Ishikawa (cell line): ENCODE measurements around the gene C7.

Experiments
- CEBPB ChIP-seq: IDR thresholded peaks from 2 replicates; pipeline ENCODE4 v1.6.1; 2012
- CREB1 ChIP-seq: IDR thresholded peaks from 2 replicates; pipeline ENCODE4 v1.6.1; 2012; ENCODE audit warnings: low read depth
- EGR1 ChIP-seq: IDR thresholded peaks from 2 replicates; pipeline ENCODE4 v1.6.1; 2012
- EP300 ChIP-seq: IDR thresholded peaks from 2 replicates; pipeline ENCODE4 v1.6.1; 2012; ENCODE audit warnings: borderline replicate concordance
- FOXM1 ChIP-seq: IDR thresholded peaks from 2 replicates; pipeline ENCODE4 v1.6.1; 2012; ENCODE audit warnings: low read depth, borderline replicate concordance
- NFIC ChIP-seq: IDR thresholded peaks from 2 replicates; pipeline ENCODE4 v1.6.1; 2012
- RAD21 ChIP-seq: IDR thresholded peaks from 2 replicates; pipeline ENCODE4 v1.6.1; 2012; ENCODE audit warnings: low read depth
- TAF1 ChIP-seq: IDR thresholded peaks from 2 replicates; pipeline ENCODE4 v1.6.1; 2012; ENCODE audit warnings: low read depth, mild to moderate bottlenecking
- TCF12 ChIP-seq: IDR thresholded peaks from 2 replicates; pipeline ENCODE4 v1.6.1; 2012; ENCODE audit warnings: low read depth
- TEAD4 ChIP-seq: IDR thresholded peaks from 2 replicates; pipeline ENCODE4 v1.6.1; 2012
- YY1 ChIP-seq: IDR thresholded peaks from 2 replicates; pipeline ENCODE4 v1.6.1; 2012; ENCODE audit warnings: low read depth
- ZBTB7A ChIP-seq: IDR thresholded peaks from 2 replicates; pipeline ENCODE4 v1.6.1; 2012; ENCODE audit warnings: low read depth
- TF ChIP-seq, protein P1 (sequence below): IDR thresholded peaks from 2 replicates; pipeline ENCODE4 v1.6.1; 2012; ENCODE audit warnings: low read depth, mild to moderate bottlenecking
- TF ChIP-seq, protein P2 (sequence below): IDR thresholded peaks from 2 replicates; pipeline ENCODE4 v1.6.1; 2012
- TF ChIP-seq, protein P3 (sequence below): IDR thresholded peaks from 2 replicates; pipeline ENCODE4 v1.6.1; 2012

C7 gene

DNA sequence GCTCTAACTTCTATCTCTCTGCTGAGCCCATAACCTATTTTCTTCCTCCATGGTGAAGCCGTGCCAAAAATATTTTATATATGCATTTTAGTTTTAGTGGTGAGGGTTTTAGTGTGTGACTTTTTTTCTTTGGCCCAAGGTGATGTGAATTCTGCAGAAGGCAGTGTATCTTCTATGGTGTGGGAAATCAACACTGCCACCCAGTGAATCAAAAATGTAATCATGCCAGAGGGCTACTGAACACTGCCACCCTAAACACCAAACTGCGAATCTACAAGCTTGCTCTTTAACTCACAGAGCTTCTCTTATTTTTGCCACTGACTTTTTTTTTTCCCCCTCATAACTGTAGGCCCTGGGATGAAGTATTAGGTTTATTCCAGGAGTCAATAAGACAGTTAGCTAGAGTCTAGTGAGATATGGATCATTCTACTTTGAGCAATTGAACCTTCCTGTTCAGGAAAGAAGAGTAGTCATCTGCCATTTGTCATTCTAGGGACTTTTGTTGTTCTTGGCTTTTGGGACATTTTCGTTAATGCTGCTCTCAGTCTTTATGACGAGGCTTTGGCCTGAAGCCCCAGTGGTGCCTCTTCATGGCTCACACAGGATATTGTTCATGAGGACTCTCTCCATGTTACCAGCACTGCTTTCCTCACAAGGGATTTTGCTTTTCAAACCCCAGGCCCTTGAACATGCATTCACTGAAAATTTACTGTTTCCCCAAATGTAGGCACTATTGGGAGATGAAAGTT, 53.1 kb downstream of the C7 start:
- TF ChIP-seq, protein P1, sequence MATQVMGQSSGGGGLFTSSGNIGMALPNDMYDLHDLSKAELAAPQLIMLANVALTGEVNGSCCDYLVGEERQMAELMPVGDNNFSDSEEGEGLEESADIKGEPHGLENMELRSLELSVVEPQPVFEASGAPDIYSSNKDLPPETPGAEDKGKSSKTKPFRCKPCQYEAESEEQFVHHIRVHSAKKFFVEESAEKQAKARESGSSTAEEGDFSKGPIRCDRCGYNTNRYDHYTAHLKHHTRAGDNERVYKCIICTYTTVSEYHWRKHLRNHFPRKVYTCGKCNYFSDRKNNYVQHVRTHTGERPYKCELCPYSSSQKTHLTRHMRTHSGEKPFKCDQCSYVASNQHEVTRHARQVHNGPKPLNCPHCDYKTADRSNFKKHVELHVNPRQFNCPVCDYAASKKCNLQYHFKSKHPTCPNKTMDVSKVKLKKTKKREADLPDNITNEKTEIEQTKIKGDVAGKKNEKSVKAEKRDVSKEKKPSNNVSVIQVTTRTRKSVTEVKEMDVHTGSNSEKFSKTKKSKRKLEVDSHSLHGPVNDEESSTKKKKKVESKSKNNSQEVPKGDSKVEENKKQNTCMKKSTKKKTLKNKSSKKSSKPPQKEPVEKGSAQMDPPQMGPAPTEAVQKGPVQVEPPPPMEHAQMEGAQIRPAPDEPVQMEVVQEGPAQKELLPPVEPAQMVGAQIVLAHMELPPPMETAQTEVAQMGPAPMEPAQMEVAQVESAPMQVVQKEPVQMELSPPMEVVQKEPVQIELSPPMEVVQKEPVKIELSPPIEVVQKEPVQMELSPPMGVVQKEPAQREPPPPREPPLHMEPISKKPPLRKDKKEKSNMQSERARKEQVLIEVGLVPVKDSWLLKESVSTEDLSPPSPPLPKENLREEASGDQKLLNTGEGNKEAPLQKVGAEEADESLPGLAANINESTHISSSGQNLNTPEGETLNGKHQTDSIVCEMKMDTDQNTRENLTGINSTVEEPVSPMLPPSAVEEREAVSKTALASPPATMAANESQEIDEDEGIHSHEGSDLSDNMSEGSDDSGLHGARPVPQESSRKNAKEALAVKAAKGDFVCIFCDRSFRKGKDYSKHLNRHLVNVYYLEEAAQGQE, result no peak
- TF ChIP-seq FOXM1 (no peak), EP300 (no peak), TAF1 (no peak), EGR1 (no peak), NFIC (no peak)
- TF ChIP-seq, protein P2, sequence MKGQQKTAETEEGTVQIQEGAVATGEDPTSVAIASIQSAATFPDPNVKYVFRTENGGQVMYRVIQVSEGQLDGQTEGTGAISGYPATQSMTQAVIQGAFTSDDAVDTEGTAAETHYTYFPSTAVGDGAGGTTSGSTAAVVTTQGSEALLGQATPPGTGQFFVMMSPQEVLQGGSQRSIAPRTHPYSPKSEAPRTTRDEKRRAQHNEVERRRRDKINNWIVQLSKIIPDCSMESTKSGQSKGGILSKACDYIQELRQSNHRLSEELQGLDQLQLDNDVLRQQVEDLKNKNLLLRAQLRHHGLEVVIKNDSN, result no peak

DNA sequence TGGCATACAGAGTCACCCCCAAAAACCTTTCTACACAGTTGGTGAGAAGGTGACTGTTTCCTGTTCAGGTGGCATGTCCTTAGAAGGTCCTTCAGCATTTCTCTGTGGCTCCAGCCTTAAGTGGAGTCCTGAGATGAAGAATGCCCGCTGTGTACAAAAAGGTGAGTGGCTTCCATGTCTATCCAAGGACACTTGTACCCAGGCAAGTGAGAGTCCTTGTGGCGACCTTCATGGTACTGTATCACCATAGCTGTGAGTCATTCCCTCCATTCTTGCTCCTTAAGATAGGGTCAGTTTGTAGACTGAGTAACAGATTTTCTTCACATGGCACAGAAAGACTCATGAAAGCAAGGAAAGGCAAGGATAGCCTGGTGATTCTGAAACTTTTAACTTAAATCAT, 63.1 kb downstream of the C7 start:
- no peak for TF ChIP-seq TEAD4
- no peak for TF ChIP-seq EGR1
- TF ChIP-seq TAF1, result no peak
- TF ChIP-seq, protein P1, result no peak
- no peak for TF ChIP-seq FOXM1
- TF ChIP-seq NFIC, result no peak
- no peak for TF ChIP-seq CREB1
- TF ChIP-seq, protein P2, result no peak
- TF ChIP-seq EP300, result no peak
- no peak for TF ChIP-seq CEBPB
- TF ChIP-seq, protein P3, sequence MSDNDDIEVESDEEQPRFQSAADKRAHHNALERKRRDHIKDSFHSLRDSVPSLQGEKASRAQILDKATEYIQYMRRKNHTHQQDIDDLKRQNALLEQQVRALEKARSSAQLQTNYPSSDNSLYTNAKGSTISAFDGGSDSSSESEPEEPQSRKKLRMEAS, result no peak
- no peak for TF ChIP-seq YY1

DNA sequence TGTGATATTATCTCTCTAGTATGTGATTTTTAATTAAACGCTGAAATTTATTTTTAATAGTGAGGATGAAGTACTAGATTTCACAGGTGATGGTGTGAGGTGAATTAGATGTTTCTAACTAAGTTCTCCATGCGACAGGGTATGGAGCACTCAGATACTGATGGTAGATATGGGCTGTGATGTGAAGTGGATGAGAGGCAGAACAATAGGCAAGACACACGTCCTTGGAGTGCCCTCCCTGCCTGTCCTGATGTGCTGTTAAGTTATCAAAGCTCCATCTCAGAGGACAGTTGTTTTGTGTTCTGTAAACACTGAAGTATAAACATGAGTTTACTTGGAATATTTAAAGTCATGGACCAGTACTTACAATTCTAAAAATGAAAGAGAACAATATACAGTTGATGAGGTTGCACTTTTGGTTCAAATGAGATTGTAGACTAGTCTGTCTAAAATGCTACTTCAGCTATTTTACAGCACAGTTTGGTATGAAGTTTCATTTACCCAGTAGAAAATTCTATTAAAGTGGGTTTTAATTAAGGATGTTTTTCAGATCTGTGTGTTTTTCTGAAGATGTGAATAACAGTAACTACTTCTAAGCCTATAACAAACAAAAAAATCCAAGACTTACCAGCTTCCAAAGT, 64.2 kb downstream of the C7 start:
- no peak for TF ChIP-seq NFIC
- TF ChIP-seq CEBPB, result no peak
- no peak for TF ChIP-seq TCF12
- no peak for TF ChIP-seq RAD21
- TF ChIP-seq EP300, result no peak
- TF ChIP-seq YY1, result no peak
- TF ChIP-seq CREB1, result no peak
- TF ChIP-seq, protein P1, result no peak
- TF ChIP-seq, protein P3, result no peak
- TF ChIP-seq ZBTB7A, result no peak
- no peak for TF ChIP-seq TAF1
- TF ChIP-seq TEAD4, result no peak
- TF ChIP-seq, protein P2, result no peak
- no peak for TF ChIP-seq EGR1
- TF ChIP-seq FOXM1, result no peak

DNA sequence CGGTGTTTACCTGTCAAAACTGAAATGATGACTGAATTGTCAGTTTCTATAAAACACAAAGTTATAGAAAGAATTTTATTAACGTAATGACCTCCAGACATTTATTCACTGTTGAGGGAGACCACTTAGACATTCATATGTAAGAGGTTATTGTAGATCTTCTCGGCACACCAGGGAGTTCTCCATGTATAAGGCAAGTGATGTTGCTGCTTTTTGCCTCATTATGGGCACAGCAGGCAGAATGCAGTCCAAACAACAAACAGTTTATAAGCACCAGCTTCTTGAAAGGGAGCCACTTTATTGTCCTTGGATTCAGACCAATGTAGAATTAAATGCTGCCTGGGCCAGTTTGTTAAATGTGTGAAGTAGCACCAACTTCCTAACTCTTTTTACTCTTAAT, 66.7 kb downstream of the C7 start:
- TF ChIP-seq ZBTB7A, result no peak
- no peak for TF ChIP-seq YY1
- TF ChIP-seq CREB1, result no peak
- TF ChIP-seq TEAD4, result no peak
- no peak for TF ChIP-seq EGR1
- no peak for TF ChIP-seq FOXM1
- TF ChIP-seq RAD21, result no peak
- no peak for TF ChIP-seq NFIC
- TF ChIP-seq, protein P1, result no peak
- TF ChIP-seq TCF12, result no peak
- TF ChIP-seq CEBPB, result no peak
- TF ChIP-seq EP300, result no peak
- TF ChIP-seq, protein P2, result no peak
- TF ChIP-seq, protein P3, result no peak
- no peak for TF ChIP-seq TAF1
